ENCODE data around the gene SPRN. TPM values are rescaled to one million over a fixed set of nuclear protein-coding genes. Genes with fewer than 3 reads are reported as not detected.

SPRN gene
- total and polyA plus RNA-seq, 2 donors (not counting 1 experiment from before 2014, with no cell fraction given) = not detected

GRCh38 chr10:133458710-133459453 lies 34.5 kb upstream of the SPRN start:
- Histone ChIP-seq H3K9ac (ENCODE audit: low read length) (no peak overlapping the region), H3K36me3 (replicated peaks in 1 of 2; ENCODE audit: control extremely low read depth in 1 of 2, control insufficient read depth in 1 of 2, extremely low read depth in 1 of 2, insufficient read depth in 2 of 2, low read length in 1 of 2) (no peaks in the 10 kb centered on the region), H3K79me2 (ENCODE audit: control insufficient read depth, insufficient read depth, low read length) (no peaks in the 10 kb centered on the region), H3K9me3 (ENCODE audit: control extremely low read depth in 1 of 3, control insufficient read depth in 2 of 3, insufficient read depth in 1 of 3, low read length in 2 of 3) (peaks cover 0 to 10% (median 0%) of the 10 kb centered on the region in 3 donors), H4K20me1 (ENCODE audit: control insufficient read depth, insufficient read depth, low read length, poor library complexity, severe bottlenecking) (no peaks in the 10 kb centered on the region), H3K4me3 (ENCODE audit: control extremely low read depth in 1 of 5, extremely low read depth in 1 of 5, insufficient read depth in 1 of 5, low read depth in 2 of 5, low read length in 4 of 5) (no peak overlapping the region), H2AFZ (ENCODE audit: insufficient read depth, low read depth, low read length, poor library complexity, severe bottlenecking) (no peak overlapping the region), H3K4me2 (replicated peaks; ENCODE audit: low read depth, low read length, poor library complexity, severe bottlenecking) (no peak overlapping the region), H3K4me1 (ENCODE audit: control insufficient read depth in 2 of 2, insufficient read depth in 2 of 2, low read length in 2 of 2) (no peaks in the 10 kb centered on the region), H3K27me3 (replicated peaks in 1 of 4; ENCODE audit: control extremely low read depth in 1 of 4, control insufficient read depth in 3 of 4, insufficient read depth in 4 of 4, low read length in 3 of 4) (no peaks in the 10 kb centered on the region), H3K27ac (ENCODE audit: low read length in 2 of 2) (no peak overlapping the region)
- Mint-ChIP-seq H3K9me3 (ENCODE audit: insufficient read depth) (no peaks in the 10 kb centered on the region), H3K27me3 (no peaks in the 10 kb centered on the region), H3K4me1 (no peaks in the 10 kb centered on the region), H3K4me3 (no peak overlapping the region), H3K27ac (no peak overlapping the region)
- no peak for TF ChIP-seq EZH2 (IDR thresholded peaks at IDR 0.05; ENCODE audit: borderline replicate concordance, insufficient read depth, low read depth, low read length, poor library complexity, severe bottlenecking)
- TF ChIP-seq CTCF (IDR thresholded peaks at IDR 0.05) = no peak
- DNase-seq (no peak), ATAC-seq (ENCODE audit: low read depth) (no peak)
- 87% methylated on average over 20 of the region's 21 CpGs for WGBS (ENCODE audit: insufficient coverage)
- intact Hi-C loops (cut with micrococcal nuclease) = no loop called here
- POLR2A ChIA-PET = no interaction called here
- CTCF ChIA-PET = no interaction called here

- Histone ChIP-seq H3K4me3 (ENCODE audit: control extremely low read depth in 1 of 5, extremely low read depth in 1 of 5, insufficient read depth in 1 of 5, low read depth in 2 of 5, low read length in 4 of 5) (no peak overlapping the region), H3K27me3 (replicated peaks in 1 of 4; ENCODE audit: control extremely low read depth in 1 of 4, control insufficient read depth in 3 of 4, insufficient read depth in 4 of 4, low read length in 3 of 4) (no peaks in the 10 kb centered on the region), H2AFZ (ENCODE audit: insufficient read depth, low read depth, low read length, poor library complexity, severe bottlenecking) (no peak overlapping the region), H4K20me1 (ENCODE audit: control insufficient read depth, insufficient read depth, low read length, poor library complexity, severe bottlenecking) (no peaks in the 10 kb centered on the region), H3K36me3 (replicated peaks in 1 of 2; ENCODE audit: control extremely low read depth in 1 of 2, control insufficient read depth in 1 of 2, extremely low read depth in 1 of 2, insufficient read depth in 2 of 2, low read length in 1 of 2) (no peaks in the 10 kb centered on the region), H3K4me2 (replicated peaks; ENCODE audit: low read depth, low read length, poor library complexity, severe bottlenecking) (no peak overlapping the region), H3K4me1 (ENCODE audit: control insufficient read depth in 2 of 2, insufficient read depth in 2 of 2, low read length in 2 of 2) (no peaks in the 10 kb centered on the region), H3K79me2 (ENCODE audit: control insufficient read depth, insufficient read depth, low read length) (no peaks in the 10 kb centered on the region), H3K9me3 (ENCODE audit: control extremely low read depth in 1 of 3, control insufficient read depth in 2 of 3, insufficient read depth in 1 of 3, low read length in 2 of 3) (peaks cover 0 to 10% (median 0%) of the 10 kb centered on the region in 3 donors), H3K9ac (ENCODE audit: low read length) (no peak overlapping the region), H3K27ac (ENCODE audit: low read length in 2 of 2) (no peak overlapping the region)
- H3K27me3 Mint-ChIP-seq = no peaks in the 10 kb centered on the region
- no peak for ATAC-seq (ENCODE audit: low read depth)
- no peak for DNase-seq
- WGBS (ENCODE audit: insufficient coverage) = 93% methylated on average over 40 of the region's 40 CpGs
- H3K27ac Mint-ChIP-seq = no peak overlapping the region
- no peak overlapping the region for H3K4me3 Mint-ChIP-seq
- TF ChIP-seq EZH2 (IDR thresholded peaks at IDR 0.05; ENCODE audit: borderline replicate concordance, insufficient read depth, low read depth, low read length, poor library complexity, severe bottlenecking) (no peak), CTCF (IDR thresholded peaks at IDR 0.05) (no peak)
- no peaks in the 10 kb centered on the region for H3K4me1 Mint-ChIP-seq
- intact Hi-C loops (cut with micrococcal nuclease) = no loop called here
- ChIA-PET POLR2A (no interaction called here), CTCF (no interaction called here)
- H3K9me3 Mint-ChIP-seq (ENCODE audit: insufficient read depth) = no peaks in the 10 kb centered on the region
Observed at GRCh38 chr10:133458021-133458709, 33.7 kb upstream of the SPRN start.
